ENCODE measurements around the gene FLVCR2.
A peak's percentile ranks its signal among the peaks of the same experiment; 100 is the strongest.

The FLVCR2 gene

GRCh38 chr14:75562089-75562488 lies 16.3 kb upstream of the FLVCR2 start:
- no peak for DNase-seq (ENCODE audit: low read depth)
- TF ChIP-seq, protein P1, sequence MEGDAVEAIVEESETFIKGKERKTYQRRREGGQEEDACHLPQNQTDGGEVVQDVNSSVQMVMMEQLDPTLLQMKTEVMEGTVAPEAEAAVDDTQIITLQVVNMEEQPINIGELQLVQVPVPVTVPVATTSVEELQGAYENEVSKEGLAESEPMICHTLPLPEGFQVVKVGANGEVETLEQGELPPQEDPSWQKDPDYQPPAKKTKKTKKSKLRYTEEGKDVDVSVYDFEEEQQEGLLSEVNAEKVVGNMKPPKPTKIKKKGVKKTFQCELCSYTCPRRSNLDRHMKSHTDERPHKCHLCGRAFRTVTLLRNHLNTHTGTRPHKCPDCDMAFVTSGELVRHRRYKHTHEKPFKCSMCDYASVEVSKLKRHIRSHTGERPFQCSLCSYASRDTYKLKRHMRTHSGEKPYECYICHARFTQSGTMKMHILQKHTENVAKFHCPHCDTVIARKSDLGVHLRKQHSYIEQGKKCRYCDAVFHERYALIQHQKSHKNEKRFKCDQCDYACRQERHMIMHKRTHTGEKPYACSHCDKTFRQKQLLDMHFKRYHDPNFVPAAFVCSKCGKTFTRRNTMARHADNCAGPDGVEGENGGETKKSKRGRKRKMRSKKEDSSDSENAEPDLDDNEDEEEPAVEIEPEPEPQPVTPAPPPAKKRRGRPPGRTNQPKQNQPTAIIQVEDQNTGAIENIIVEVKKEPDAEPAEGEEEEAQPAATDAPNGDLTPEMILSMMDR (IDR thresholded peaks at IDR 0.05; ENCODE audit: control insufficient read depth, extremely low read depth, insufficient read depth): no peak

DNA sequence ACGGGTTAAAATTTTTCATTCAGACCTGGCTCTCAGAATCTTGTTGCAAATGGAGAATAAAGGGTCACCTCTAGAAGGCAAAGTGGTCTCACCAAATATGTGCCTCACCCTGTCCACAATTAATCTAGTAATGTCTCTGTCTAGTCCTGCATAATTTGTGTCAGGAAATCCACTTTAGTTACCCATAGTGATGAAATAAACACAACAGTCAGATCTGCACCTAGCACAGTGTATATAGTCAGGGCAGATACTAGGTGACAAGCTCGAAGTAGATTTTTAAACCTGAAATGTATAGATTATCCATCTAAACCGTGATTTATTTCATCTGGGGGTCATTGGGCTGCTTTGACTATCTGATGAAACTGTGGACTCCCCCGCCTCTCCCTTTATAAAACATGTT lies 15.9 kb upstream of the FLVCR2 start:
- H3K4me3 ChIP-seq (ENCODE audit: low read depth, low read length): no peak overlapping the region
- TF ChIP-seq, protein P1 (IDR thresholded peaks at IDR 0.05; ENCODE audit: control insufficient read depth, extremely low read depth, insufficient read depth): no peak
- no peak for DNase-seq (ENCODE audit: low read depth)

More at GRCh38 chr14:75562089-75562488, 16.3 kb upstream of the FLVCR2 start:
- H3K4me3 ChIP-seq (ENCODE audit: low read depth, low read length): no peak overlapping the region

DNA sequence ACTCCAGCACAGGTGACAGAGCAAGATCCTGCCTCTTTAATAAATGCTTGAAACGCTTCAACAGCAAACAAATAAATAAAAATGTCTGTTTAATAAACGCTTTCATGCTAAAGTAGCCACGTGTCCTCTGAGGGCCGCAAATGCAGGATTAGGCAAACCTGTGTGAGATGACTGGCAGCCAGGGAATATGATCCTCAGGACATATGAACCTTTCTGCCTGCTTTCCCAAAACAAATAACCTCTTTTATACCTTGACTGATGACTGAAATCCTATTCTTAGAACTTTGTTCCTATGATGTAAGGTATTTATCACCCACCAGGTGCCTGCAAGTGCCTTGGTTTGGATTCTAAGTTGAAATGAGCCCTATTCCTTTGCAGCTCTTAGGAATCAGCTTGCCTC lies 14.5 kb upstream of the FLVCR2 start:
- TF ChIP-seq, protein P1 (IDR thresholded peaks at IDR 0.05; ENCODE audit: control insufficient read depth, extremely low read depth, insufficient read depth): no peak
- no peak for DNase-seq (ENCODE audit: low read depth)
- H3K4me3 ChIP-seq (ENCODE audit: low read depth, low read length): no peak overlapping the region

GRCh38 chr14:75565056-75565455 lies 13.4 kb upstream of the FLVCR2 start:
- no peak for DNase-seq (ENCODE audit: low read depth)
- TF ChIP-seq, protein P1 (IDR thresholded peaks at IDR 0.05; ENCODE audit: control insufficient read depth, extremely low read depth, insufficient read depth): no peak
- no peak overlapping the region for H3K4me3 ChIP-seq (ENCODE audit: low read depth, low read length)

- peak; percentile 79 for DNase-seq (ENCODE audit: low read depth)
- no peak overlapping the region for H3K4me3 ChIP-seq (ENCODE audit: low read depth, low read length)
- TF ChIP-seq, protein P1 (IDR thresholded peaks at IDR 0.05; ENCODE audit: control insufficient read depth, extremely low read depth, insufficient read depth): no peak
Measured at GRCh38 chr14:75566321-75566720, 12.1 kb upstream of the FLVCR2 start.

- no peak overlapping the region for H3K4me3 ChIP-seq (ENCODE audit: low read depth, low read length)
- TF ChIP-seq, protein P1 (IDR thresholded peaks at IDR 0.05; ENCODE audit: control insufficient read depth, extremely low read depth, insufficient read depth): no peak
- no peak for DNase-seq (ENCODE audit: low read depth)
Measured at GRCh38 chr14:75566752-75567151, 11.7 kb upstream of the FLVCR2 start.

DNA sequence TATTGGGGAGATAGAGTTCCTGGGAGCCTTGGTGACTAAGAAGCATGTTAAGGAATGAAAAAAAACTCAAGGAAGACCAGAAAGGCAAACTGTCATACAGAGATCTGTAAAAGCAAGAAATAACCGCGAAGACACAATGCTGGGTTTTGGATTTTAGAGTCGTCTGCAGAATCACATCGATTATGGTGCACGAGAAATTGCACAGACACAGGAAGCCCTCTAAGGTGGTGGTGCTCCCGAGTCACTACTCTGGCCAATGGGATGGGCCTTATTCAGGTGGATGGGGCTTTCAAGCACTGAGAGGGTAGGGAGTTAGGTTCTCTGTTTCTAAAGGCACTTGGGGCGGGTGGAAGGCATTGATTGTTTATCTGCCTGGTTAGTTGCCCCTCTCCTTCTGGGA lies 10.3 kb upstream of the FLVCR2 start:
- TF ChIP-seq, protein P1 (IDR thresholded peaks at IDR 0.05; ENCODE audit: control insufficient read depth, extremely low read depth, insufficient read depth): no peak
- no peak overlapping the region for H3K4me3 ChIP-seq (ENCODE audit: low read depth, low read length)
- DNase-seq (ENCODE audit: low read depth): no peak
